ENCODE measurements around the gene SGPL1. TPM values are rescaled to one million over a fixed set of nuclear protein-coding genes. Genes with fewer than 3 reads are reported as not detected.

SGPL1 gene
- total and polyA plus RNA-seq, 10 of the 15 experiments (the other 5 are each of a cell fraction or from before 2014, with no cell fraction given): 4.9 to 20.7 (median 10.6) TPM

DNA sequence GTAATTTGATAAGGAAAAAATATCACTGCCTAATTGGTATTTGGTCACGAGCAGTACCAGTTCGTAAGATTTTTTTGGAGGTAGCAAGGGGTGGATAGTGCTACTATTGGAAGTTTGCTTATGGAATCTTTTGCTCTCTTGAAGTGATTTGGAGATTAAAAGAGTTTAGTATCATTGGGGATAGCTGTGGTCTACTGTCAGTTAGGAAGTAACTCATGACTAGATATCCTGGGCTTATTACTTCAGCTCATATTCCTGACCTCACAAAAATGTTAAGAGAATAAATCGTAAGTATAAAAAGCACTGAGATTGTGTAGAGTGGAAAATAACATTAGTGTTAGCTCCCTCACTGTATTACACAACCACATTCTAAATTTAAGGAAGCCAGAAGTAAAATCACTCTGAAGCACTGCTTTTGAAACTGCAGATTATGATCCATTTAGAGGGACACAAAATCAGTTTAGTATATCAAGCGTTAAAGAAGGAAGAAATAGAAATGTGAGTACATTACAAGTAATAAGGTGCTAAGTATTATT is 22.6 kb downstream of the SGPL1 start:
- no peak for DNase-seq (ENCODE audit: low read depth, low spot score)
- Histone ChIP-seq H3K9ac (ENCODE audit: control insufficient read depth, insufficient read depth, low read length) (no peak overlapping the region), H3K4me1 (ENCODE audit: control insufficient read depth, insufficient read depth, low read length) (no peaks in the 10 kb centered on the region), H3K9me3 (replicated peaks; ENCODE audit: control insufficient read depth, insufficient read depth, low read length) (peaks cover 3% of the 10 kb centered on the region; the same call in 1 of the 3 replicates), H3K27me3 (replicated peaks in 1 of 2; ENCODE audit: control insufficient read depth in 2 of 2, insufficient read depth in 2 of 2, low read length in 1 of 2) (no peaks in the 10 kb centered on the region), H3K27ac (ENCODE audit: control insufficient read depth, insufficient read depth) (no peak overlapping the region), H4K20me1 (ENCODE audit: control insufficient read depth, insufficient read depth) (no peaks in the 10 kb centered on the region), H3K79me2 (ENCODE audit: control insufficient read depth, insufficient read depth, low read length) (no peaks in the 10 kb centered on the region), H3K4me2 (ENCODE audit: control insufficient read depth, insufficient read depth) (no peak overlapping the region), H3K4me3 (no peak overlapping the region), H2AFZ (ENCODE audit: control insufficient read depth, low read depth, low read length) (no peak overlapping the region), H3K36me3 (ENCODE audit: control insufficient read depth in 2 of 2, insufficient read depth in 2 of 2, low read length in 1 of 2) (no peaks in the 10 kb centered on the region)
- BruUV-seq (replicated peaks): no TSS peak
- ChIA-PET SMC1A (ENCODE audit: uncharacterized antibody, unreplicated experiment) (interaction anchor here (0.9 to 1.6 kb wide), 2 partner anchors 9 to 17 kb away, joined by 3 to 4 read pairs; no protein-coding TSS in a partner anchor), POLR2A (no interaction called here), RAD21 (ENCODE audit: unreplicated experiment) (no interaction called here), CTCF (interaction anchor here (1.9 kb wide), 1 partner anchor 21 kb away, joined by 7 read pairs; no protein-coding TSS in a partner anchor)
- no peak for ATAC-seq
- in situ Hi-C loops (cut with MboI) (no loop called here), intact Hi-C loops (cut with micrococcal nuclease; ENCODE audit: unreplicated experiment) (no loop called here)
- no peak for FAIRE-seq
- 91% methylated on average over 4 of the region's 4 CpGs for WGBS (ENCODE audit: insufficient coverage, insufficient replicate concordance, low lambda C conversion rate, missing lambda C conversion rate)
- TF ChIP-seq, protein P1, sequence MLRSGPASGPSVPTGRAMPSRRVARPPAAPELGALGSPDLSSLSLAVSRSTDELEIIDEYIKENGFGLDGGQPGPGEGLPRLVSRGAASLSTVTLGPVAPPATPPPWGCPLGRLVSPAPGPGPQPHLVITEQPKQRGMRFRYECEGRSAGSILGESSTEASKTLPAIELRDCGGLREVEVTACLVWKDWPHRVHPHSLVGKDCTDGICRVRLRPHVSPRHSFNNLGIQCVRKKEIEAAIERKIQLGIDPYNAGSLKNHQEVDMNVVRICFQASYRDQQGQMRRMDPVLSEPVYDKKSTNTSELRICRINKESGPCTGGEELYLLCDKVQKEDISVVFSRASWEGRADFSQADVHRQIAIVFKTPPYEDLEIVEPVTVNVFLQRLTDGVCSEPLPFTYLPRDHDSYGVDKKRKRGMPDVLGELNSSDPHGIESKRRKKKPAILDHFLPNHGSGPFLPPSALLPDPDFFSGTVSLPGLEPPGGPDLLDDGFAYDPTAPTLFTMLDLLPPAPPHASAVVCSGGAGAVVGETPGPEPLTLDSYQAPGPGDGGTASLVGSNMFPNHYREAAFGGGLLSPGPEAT (IDR thresholded peaks at IDR 0.05; ENCODE audit: low read depth): no peak
- no peak for TF ChIP-seq PBX3 (IDR thresholded peaks at IDR 0.05; ENCODE audit: insufficient replicate concordance, low read depth, low read length)
- no peak for TF ChIP-seq MXI1 (IDR thresholded peaks at IDR 0.05; ENCODE audit: low read depth, low read length)
- TF ChIP-seq PML (IDR thresholded peaks at IDR 0.05; ENCODE audit: low read length): no peak
- TF ChIP-seq CBX3 (IDR thresholded peaks at IDR 0.05; ENCODE audit: borderline replicate concordance, low read depth): no peak
- TF ChIP-seq CEBPB (IDR thresholded peaks at IDR 0.05; ENCODE audit: borderline replicate concordance in 1 of 2, low read depth in 2 of 2, low read length in 2 of 2): no peak
- no peak for TF ChIP-seq IKZF1 (conservative IDR thresholded peaks at IDR 0.05)
- TF ChIP-seq REST (IDR thresholded peaks at IDR 0.05; ENCODE audit: low read depth, low read length): no peak
- TF ChIP-seq TCF3 (IDR thresholded peaks at IDR 0.05; ENCODE audit: borderline replicate concordance, insufficient read depth, low read depth, low read length): no peak
- TF ChIP-seq SIN3A (IDR thresholded peaks at IDR 0.05; ENCODE audit: low read depth, low read length): no peak
- no peak for TF ChIP-seq RAD21 (IDR thresholded peaks at IDR 0.05; ENCODE audit: insufficient read depth, low read depth, low read length)
- no peak for TF ChIP-seq SREBF2 (IDR thresholded peaks at IDR 0.05; ENCODE audit: low read length)
- no peak for TF ChIP-seq DPF2 (IDR thresholded peaks at IDR 0.05)
- no peak for TF ChIP-seq CEBPZ (IDR thresholded peaks at IDR 0.05; ENCODE audit: low read depth, low read length)
- no peak for TF ChIP-seq ZBED1 (IDR thresholded peaks at IDR 0.05; ENCODE audit: borderline replicate concordance)

All from GM12878 (cell line).